HG03432 (cell line): ENCODE data around the gene BICDL2.
A peak's percentile ranks its signal among the peaks of the same experiment; 100 is the strongest.

Source experiments
- ATAC-seq: cut with Tn5 transposase; IDR thresholded peaks from one replicate; pipeline ENCODE4 v1.9.1; 2021; ENCODE audit warnings: mild to moderate bottlenecking, moderate library complexity; ENCODE audit not compliant: unreplicated experiment

BICDL2 gene

GRCh38 chr16:3012828-3013420, 23.8 kb downstream of the BICDL2 start, which contains the start of gene CLDN9:
Gene CLDN9 (plus strand): TSS chr16:3012923. CDS start chr16:3013363, 440 bp downstream.
- ATAC-seq = no peak

GRCh38 chr16:3012246-3012645, 24.5 kb downstream of the BICDL2 start:
- no peak for ATAC-seq

- no peak for ATAC-seq
Measured at GRCh38 chr16:3010510-3010909, 26.2 kb downstream of the BICDL2 start.

- ATAC-seq = no peak
Measured at GRCh38 chr16:3009568-3010390, 27.0 kb downstream of the BICDL2 start.

- no peak for ATAC-seq
Measured at GRCh38 chr16:3008690-3009037, 28.1 kb downstream of the BICDL2 start.

- ATAC-seq = no peak
Measured at GRCh38 chr16:3007957-3008689, 28.6 kb downstream of the BICDL2 start.

GRCh38 chr16:3007059-3007956, 29.4 kb downstream of the BICDL2 start:
- ATAC-seq = no peak

GRCh38 chr16:3004781-3005284, 31.9 kb downstream of the BICDL2 start:
- ATAC-seq = no peak

GRCh38 chr16:3004319-3004718, 32.4 kb downstream of the BICDL2 start:
- peak; percentile 20 for ATAC-seq

- ATAC-seq = peak; percentile 91
Measured at GRCh38 chr16:3003582-3004270, 33.0 kb downstream of the BICDL2 start.

GRCh38 chr16:3001316-3001715, 35.4 kb downstream of the BICDL2 start:
- no peak for ATAC-seq

- no peak for ATAC-seq
Measured at GRCh38 chr16:3000540-3000939, 36.2 kb downstream of the BICDL2 start.

- no peak for ATAC-seq
Measured at GRCh38 chr16:2999929-3000328, 36.8 kb downstream of the BICDL2 start.

GRCh38 chr16:2996298-2996697, 40.4 kb downstream of the BICDL2 start:
- no peak for ATAC-seq

- no peak for ATAC-seq
Measured at GRCh38 chr16:2992383-2993081, 44.2 kb downstream of the BICDL2 start.

- no peak for ATAC-seq
Measured at GRCh38 chr16:2991566-2992261, 45.0 kb downstream of the BICDL2 start.

GRCh38 chr16:2990891-2991290, 45.9 kb downstream of the BICDL2 start:
- no peak for ATAC-seq

GRCh38 chr16:2988590-2989099, 48.1 kb downstream of the BICDL2 start:
- no peak for ATAC-seq

- ATAC-seq = no peak
Measured at GRCh38 chr16:2987833-2988232, 48.9 kb downstream of the BICDL2 start.
